H1 (cell line): ENCODE measurements around the gene THAP11.

Experiments used
- EP300 ChIP-seq, 2 experiments: IDR thresholded peaks; 1 replicate in 1 of 2; 2 replicates in 1 of 2; pipeline ENCODE4 v1.6.1; 2011 to 2012; ENCODE audit warnings: low read depth in 2 of 2, low read length in 2 of 2, mild to moderate bottlenecking in 2 of 2, borderline replicate concordance in 1 of 2, inconsistent platforms in 1 of 2, moderate library complexity in 1 of 2
- TCF12 ChIP-seq: IDR thresholded peaks from 2 replicates; pipeline ENCODE4 v1.6.1; 2011; ENCODE audit warnings: low read depth, mild to moderate bottlenecking, low read length

- TF ChIP-seq TCF12 (no peak), EP300 (IDR thresholded peaks at IDR 0.05; ENCODE audit: borderline replicate concordance in 1 of 2, low read depth in 2 of 2, low read length in 2 of 2) (no peak)
Observed at GRCh38 chr16:67879462-67879861, 37.3 kb downstream of the THAP11 start.
